Body of pancreas (tissue), 4 donors: Measurements from ENCODE around the gene TMEM263.

ENCODE experiments used
- CTCF ChIP-seq, 7 experiments: fragments of 450-650 bp in 4 of 7; fragments of 200-600 bp in 3 of 7; sonication (generic) in 3 of 7; IDR thresholded peaks; one replicate each; pipeline ENCODE4 v1.5.1; 2016 to 2019; ENCODE audit warnings: antibody characterized with exemption in 7 of 7
- POLR2A ChIP-seq, 3 donors: fragments of 450-650 bp; IDR thresholded peaks; one replicate each; pipeline ENCODE4 v1.6.1; 2016; ENCODE audit warnings: antibody characterized with exemption in 3 of 3, mild to moderate bottlenecking in 2 of 3

- TF ChIP-seq POLR2A (IDR thresholded peaks at IDR 0.05) (no peak), CTCF (IDR thresholded peaks at IDR 0.05) (no peak)
These were observed 14.1 kb upstream of the TMEM263 start for GRCh38 chr12:106941481-106942156.
